ENCODE results near the gene SLC8A1.

GRCh38 chr2:40087434-40087833, 364.5 kb downstream of the SLC8A1 start:
- TF ChIP-seq POLR2A (IDR thresholded peaks at IDR 0.05) (no peak), CTCF (IDR thresholded peaks at IDR 0.05) (no peak)
